ENCODE data around the gene CHST14. TPM values are rescaled to one million over a fixed set of nuclear protein-coding genes. Genes with fewer than 3 reads are reported as not detected.

The CHST14 gene
- total and polyA plus RNA-seq, 2 donors (not counting 1 experiment from before 2014, with no cell fraction given), result 7.4 to 18.8 TPM

DNA sequence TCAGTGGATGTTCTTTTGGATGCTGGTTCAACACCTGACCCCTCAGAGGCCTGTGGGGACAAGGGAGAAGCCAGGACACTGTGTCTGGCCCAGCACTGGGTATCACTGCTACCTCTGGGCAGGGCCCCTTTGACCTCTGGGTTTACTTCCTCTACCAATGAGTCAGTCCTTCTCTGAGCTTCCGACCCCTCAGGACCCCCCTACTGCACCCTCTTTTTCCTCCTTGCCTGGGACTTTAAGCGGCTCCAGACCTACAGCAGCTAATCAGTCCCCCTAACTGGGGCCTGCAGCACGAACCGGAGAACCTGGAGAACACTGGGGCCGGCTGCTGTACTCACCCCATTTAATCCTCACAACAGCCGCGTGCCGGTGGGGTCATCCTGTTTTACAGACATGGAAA, 3.8 kb downstream of the CHST14 start:
- H3K36me3 ChIP-seq (ENCODE audit: control insufficient read depth, insufficient read depth, low read length), result no peaks in the 10 kb centered on the region
- no peak overlapping the region for H2AFZ ChIP-seq (ENCODE audit: low read length)
- no peaks in the 10 kb centered on the region for H4K20me1 ChIP-seq (ENCODE audit: control insufficient read depth, extremely low read depth, insufficient read depth, low read length)
- H3K27me3 ChIP-seq (ENCODE audit: control insufficient read depth, insufficient read depth, low read length), result peaks cover 12% of the 10 kb centered on the region
- DNase-seq (ENCODE audit: low read depth in 2 of 2), result no peak
- no peak overlapping the region for H3K4me2 ChIP-seq (ENCODE audit: extremely low read depth, insufficient read depth, low read length)
- H3K79me2 ChIP-seq (ENCODE audit: control insufficient read depth, insufficient read depth, low read length), result peaks cover 2% of the 10 kb centered on the region
- no peaks in the 10 kb centered on the region for H3K9me3 ChIP-seq (ENCODE audit: control insufficient read depth, insufficient read depth, low read depth, low read length)
- no peak overlapping the region for H3K4me3 ChIP-seq (replicated peaks in 1 of 4; ENCODE audit: control extremely low read depth in 1 of 4, insufficient read depth in 1 of 4, low read depth in 3 of 4, low read length in 4 of 4)
- no peak overlapping the region for H3K9ac ChIP-seq (ENCODE audit: insufficient read depth, low read length)
- no peak for TF ChIP-seq EZH2 (IDR thresholded peaks at IDR 0.05; ENCODE audit: low read length, missing control alignments)
- TF ChIP-seq, protein P1, sequence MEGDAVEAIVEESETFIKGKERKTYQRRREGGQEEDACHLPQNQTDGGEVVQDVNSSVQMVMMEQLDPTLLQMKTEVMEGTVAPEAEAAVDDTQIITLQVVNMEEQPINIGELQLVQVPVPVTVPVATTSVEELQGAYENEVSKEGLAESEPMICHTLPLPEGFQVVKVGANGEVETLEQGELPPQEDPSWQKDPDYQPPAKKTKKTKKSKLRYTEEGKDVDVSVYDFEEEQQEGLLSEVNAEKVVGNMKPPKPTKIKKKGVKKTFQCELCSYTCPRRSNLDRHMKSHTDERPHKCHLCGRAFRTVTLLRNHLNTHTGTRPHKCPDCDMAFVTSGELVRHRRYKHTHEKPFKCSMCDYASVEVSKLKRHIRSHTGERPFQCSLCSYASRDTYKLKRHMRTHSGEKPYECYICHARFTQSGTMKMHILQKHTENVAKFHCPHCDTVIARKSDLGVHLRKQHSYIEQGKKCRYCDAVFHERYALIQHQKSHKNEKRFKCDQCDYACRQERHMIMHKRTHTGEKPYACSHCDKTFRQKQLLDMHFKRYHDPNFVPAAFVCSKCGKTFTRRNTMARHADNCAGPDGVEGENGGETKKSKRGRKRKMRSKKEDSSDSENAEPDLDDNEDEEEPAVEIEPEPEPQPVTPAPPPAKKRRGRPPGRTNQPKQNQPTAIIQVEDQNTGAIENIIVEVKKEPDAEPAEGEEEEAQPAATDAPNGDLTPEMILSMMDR (conservative IDR thresholded peaks at IDR 0.05 in 1 of 2, IDR thresholded peaks at IDR 0.05 in 1 of 2; ENCODE audit: low read depth in 1 of 2, low read length in 2 of 2), result no peak
- H3K27ac ChIP-seq (ENCODE audit: insufficient read depth, low read length), result no peak overlapping the region
- H3K4me1 ChIP-seq (ENCODE audit: control insufficient read depth, extremely low read depth, insufficient read depth, low read length), result peaks cover 3% of the 10 kb centered on the region

DNA sequence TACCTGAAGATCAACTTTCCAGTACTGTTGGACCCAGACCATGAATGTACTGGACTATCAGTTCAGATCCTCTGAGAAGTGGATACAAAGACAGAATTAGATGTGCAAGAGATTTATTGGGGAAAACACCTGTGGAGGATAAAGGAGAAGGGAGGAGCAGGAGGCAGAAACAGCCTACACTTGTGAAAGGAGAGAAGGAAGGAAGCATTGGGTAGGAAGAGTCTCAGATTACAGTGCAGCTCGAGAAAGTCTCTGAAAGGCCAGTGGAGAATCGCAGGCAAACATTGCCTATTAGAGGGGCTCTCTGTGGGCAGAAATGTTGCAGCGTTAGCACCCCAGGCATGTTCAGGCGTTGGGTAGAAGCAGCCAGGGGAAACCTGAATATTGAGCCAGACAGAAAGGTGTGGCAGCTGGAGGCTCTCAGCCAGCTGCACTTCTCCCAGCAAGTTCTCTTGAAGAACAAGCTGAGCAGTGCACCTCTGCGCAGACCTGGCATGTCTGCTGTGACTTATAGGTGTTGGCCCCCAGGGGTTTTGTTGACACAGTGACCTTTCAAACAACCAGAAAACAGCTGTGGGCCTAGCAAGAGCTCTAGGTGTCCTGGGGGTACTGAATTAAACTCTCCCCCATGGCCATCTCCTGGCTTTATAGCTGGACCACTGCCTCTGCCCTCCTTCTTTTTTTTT, 7.0 kb downstream of the CHST14 start:
- Histone ChIP-seq H4K20me1 (ENCODE audit: control insufficient read depth, extremely low read depth, insufficient read depth, low read length) (no peaks in the 10 kb centered on the region), H3K27me3 (ENCODE audit: control insufficient read depth, insufficient read depth, low read length) (peaks cover 19% of the 10 kb centered on the region), H3K9ac (ENCODE audit: insufficient read depth, low read length) (no peak overlapping the region), H2AFZ (ENCODE audit: low read length) (no peak overlapping the region), H3K36me3 (ENCODE audit: control insufficient read depth, insufficient read depth, low read length) (no peaks in the 10 kb centered on the region), H3K4me1 (ENCODE audit: control insufficient read depth, extremely low read depth, insufficient read depth, low read length) (no peaks in the 10 kb centered on the region), H3K79me2 (ENCODE audit: control insufficient read depth, insufficient read depth, low read length) (no peaks in the 10 kb centered on the region), H3K9me3 (ENCODE audit: control insufficient read depth, insufficient read depth, low read depth, low read length) (no peaks in the 10 kb centered on the region), H3K4me3 (replicated peaks in 1 of 4; ENCODE audit: control extremely low read depth in 1 of 4, insufficient read depth in 1 of 4, low read depth in 3 of 4, low read length in 4 of 4) (no peak overlapping the region), H3K4me2 (ENCODE audit: extremely low read depth, insufficient read depth, low read length) (no peak overlapping the region), H3K27ac (ENCODE audit: insufficient read depth, low read length) (no peak overlapping the region)
- no peak for DNase-seq (ENCODE audit: low read depth in 2 of 2)
- TF ChIP-seq, protein P1 (conservative IDR thresholded peaks at IDR 0.05 in 1 of 2, IDR thresholded peaks at IDR 0.05 in 1 of 2; ENCODE audit: low read depth in 1 of 2, low read length in 2 of 2), result no peak
- no peak for TF ChIP-seq EZH2 (IDR thresholded peaks at IDR 0.05; ENCODE audit: low read length, missing control alignments)

DNA sequence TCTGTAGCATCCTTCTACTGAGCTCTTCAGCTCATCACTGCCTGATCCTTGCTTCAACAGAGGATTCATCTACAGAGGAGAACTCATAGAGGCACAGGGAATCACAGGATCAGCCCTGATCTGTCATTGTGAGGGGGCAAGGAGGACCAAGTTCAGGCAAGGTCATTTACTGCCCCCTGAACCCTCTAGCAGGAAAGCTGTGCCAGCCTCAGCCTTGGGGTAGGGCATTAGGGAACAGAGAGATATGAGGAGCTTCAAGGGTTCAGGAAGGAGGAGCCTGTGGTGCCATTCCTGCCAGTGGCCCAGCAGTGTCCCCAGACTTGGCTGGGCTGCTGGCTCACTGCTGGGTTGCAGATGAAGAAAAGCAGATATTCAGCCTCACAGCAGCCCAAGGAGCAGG, 8.2 kb downstream of the CHST14 start:
- no peaks in the 10 kb centered on the region for H3K9me3 ChIP-seq (ENCODE audit: control insufficient read depth, insufficient read depth, low read depth, low read length)
- no peak for DNase-seq (ENCODE audit: low read depth in 2 of 2)
- TF ChIP-seq, protein P1 (conservative IDR thresholded peaks at IDR 0.05 in 1 of 2, IDR thresholded peaks at IDR 0.05 in 1 of 2; ENCODE audit: low read depth in 1 of 2, low read length in 2 of 2), result no peak
- no peak for TF ChIP-seq EZH2 (IDR thresholded peaks at IDR 0.05; ENCODE audit: low read length, missing control alignments)

More for the DNA sequence above, 8.2 kb downstream of the CHST14 start:
- Histone ChIP-seq H4K20me1 (ENCODE audit: control insufficient read depth, extremely low read depth, insufficient read depth, low read length) (no peaks in the 10 kb centered on the region), H3K27me3 (ENCODE audit: control insufficient read depth, insufficient read depth, low read length) (peaks cover 19% of the 10 kb centered on the region), H3K27ac (ENCODE audit: insufficient read depth, low read length) (no peak overlapping the region), H2AFZ (ENCODE audit: low read length) (no peak overlapping the region), H3K4me2 (ENCODE audit: extremely low read depth, insufficient read depth, low read length) (no peak overlapping the region), H3K4me1 (ENCODE audit: control insufficient read depth, extremely low read depth, insufficient read depth, low read length) (no peaks in the 10 kb centered on the region), H3K79me2 (ENCODE audit: control insufficient read depth, insufficient read depth, low read length) (no peaks in the 10 kb centered on the region), H3K36me3 (ENCODE audit: control insufficient read depth, insufficient read depth, low read length) (no peaks in the 10 kb centered on the region), H3K4me3 (replicated peaks in 1 of 4; ENCODE audit: control extremely low read depth in 1 of 4, insufficient read depth in 1 of 4, low read depth in 3 of 4, low read length in 4 of 4) (no peak overlapping the region), H3K9ac (ENCODE audit: insufficient read depth, low read length) (no peak overlapping the region)

Data from fibroblast of lung (primary cell).